Tibial nerve (tissue), 4 donors: ENCODE data around the gene SLC8A2. TPM values are rescaled to one million over a fixed set of nuclear protein-coding genes. Genes with fewer than 3 reads are reported as not detected.

ENCODE experiments used
- DNase-seq, 2 donors: peaks; one replicate each; pipeline ENCODE4 v3.0.0-alpha.2; 2019; ENCODE audit warnings: low spot score in 2 of 2
- H3K27ac ChIP-seq, 4 donors: fragments of 200-600 bp; sonication (generic) in 3 of 4; one replicate each; pipeline ENCODE4 v1.5.1; 2017 to 2019; ENCODE audit warnings: mild to moderate bottlenecking in 1 of 4
- H3K27me3 ChIP-seq, 2 donors: fragments of 200-600 bp; sonication (generic) in 1 of 2; one replicate each; pipeline versions ENCODE4 v1.5.1 to v1.6.0; 2017 to 2019
- H3K36me3 ChIP-seq, 3 donors: fragments of 200-600 bp; sonication (generic); one replicate each; pipeline ENCODE4 v1.5.1; 2018 to 2019
- H3K4me1 ChIP-seq, 4 donors: fragments of 200-600 bp; sonication (generic) in 3 of 4; one replicate each; pipeline ENCODE4 v1.5.1; 2017 to 2019
- H3K4me3 ChIP-seq, 4 donors: fragments of 200-600 bp; sonication (generic) in 3 of 4; one replicate each; pipeline ENCODE4 v1.5.1; 2017 to 2019; ENCODE audit warnings: mild to moderate bottlenecking in 1 of 4, moderate library complexity in 1 of 4
- H3K9me3 ChIP-seq, 4 donors: fragments of 200-600 bp; sonication (generic) in 3 of 4; one replicate each; pipeline ENCODE4 v1.5.1; 2017 to 2019
- EP300 ChIP-seq, 2 donors: sonication (generic); formaldehyde crosslinking; IDR thresholded peaks; one replicate each; pipeline ENCODE4 v1.6.1; 2017; ENCODE audit warnings: antibody characterized with exemption in 2 of 2, mild to moderate bottlenecking in 1 of 2
- POLR2A ChIP-seq, 2 donors: fragments of 450-650 bp; IDR thresholded peaks; one replicate each; pipeline ENCODE4 v1.6.1; 2017; ENCODE audit warnings: antibody characterized with exemption in 2 of 2, mild to moderate bottlenecking in 2 of 2, moderate library complexity in 2 of 2
- WGBS, 2 donors: methylation state at CpG; one replicate each; pipeline ENCODE4 v1.1.5; 2018; 5-methylcytosine and 5-hydroxymethylcytosine counted together
- total RNA-seq, 4 donors: library from RNA; depleted of rRNA; stranded (reverse); fragments of >200 nt; gene quantifications; one replicate each; pipeline ENCODE4 v1.1.0, GENCODE V29; 2016
- TF ChIP-seq, protein P1 (sequence below), 5 experiments: fragments of 200-600 bp in 3 of 5; fragments of 450-650 bp in 2 of 5; sonication (generic) in 3 of 5; IDR thresholded peaks; one replicate each; pipeline ENCODE4 v1.5.1; 2016 to 2019; ENCODE audit warnings: antibody characterized with exemption in 5 of 5, mild to moderate bottlenecking in 3 of 5, moderate library complexity in 2 of 5

The SLC8A2 gene
- total RNA-seq, 4 donors from 2014 or later, result not detected

DNA sequence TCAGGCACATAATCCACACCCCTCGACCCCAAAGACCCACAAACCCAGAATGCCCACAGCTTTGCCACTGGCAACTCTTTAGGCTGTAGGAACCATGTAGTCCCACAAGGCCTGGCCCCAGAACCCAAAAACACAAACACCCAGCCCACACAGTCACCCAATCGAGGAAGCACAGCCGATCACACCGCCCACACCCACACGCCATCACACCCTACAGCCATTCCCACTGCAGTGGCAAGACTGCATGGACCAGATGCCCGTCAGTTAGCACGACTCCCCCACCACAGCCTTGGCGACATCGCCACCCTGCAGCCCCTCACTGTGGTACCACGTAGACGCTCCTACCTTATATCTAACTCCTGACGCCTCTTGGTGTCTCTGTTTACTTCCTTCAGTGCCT, 28.4 kb downstream of the SLC8A2 start:
- H3K9me3 ChIP-seq, result no peaks in the 10 kb centered on the region
- no peaks in the 10 kb centered on the region for H3K36me3 ChIP-seq
- no peak for DNase-seq
- H3K27me3 ChIP-seq, result peaks cover 8 to 96% of the 10 kb centered on the region in 2 donors
- TF ChIP-seq, protein P1, sequence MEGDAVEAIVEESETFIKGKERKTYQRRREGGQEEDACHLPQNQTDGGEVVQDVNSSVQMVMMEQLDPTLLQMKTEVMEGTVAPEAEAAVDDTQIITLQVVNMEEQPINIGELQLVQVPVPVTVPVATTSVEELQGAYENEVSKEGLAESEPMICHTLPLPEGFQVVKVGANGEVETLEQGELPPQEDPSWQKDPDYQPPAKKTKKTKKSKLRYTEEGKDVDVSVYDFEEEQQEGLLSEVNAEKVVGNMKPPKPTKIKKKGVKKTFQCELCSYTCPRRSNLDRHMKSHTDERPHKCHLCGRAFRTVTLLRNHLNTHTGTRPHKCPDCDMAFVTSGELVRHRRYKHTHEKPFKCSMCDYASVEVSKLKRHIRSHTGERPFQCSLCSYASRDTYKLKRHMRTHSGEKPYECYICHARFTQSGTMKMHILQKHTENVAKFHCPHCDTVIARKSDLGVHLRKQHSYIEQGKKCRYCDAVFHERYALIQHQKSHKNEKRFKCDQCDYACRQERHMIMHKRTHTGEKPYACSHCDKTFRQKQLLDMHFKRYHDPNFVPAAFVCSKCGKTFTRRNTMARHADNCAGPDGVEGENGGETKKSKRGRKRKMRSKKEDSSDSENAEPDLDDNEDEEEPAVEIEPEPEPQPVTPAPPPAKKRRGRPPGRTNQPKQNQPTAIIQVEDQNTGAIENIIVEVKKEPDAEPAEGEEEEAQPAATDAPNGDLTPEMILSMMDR (IDR thresholded peaks at IDR 0.05), result no peak
- TF ChIP-seq POLR2A (IDR thresholded peaks at IDR 0.05) (no peak), EP300 (IDR thresholded peaks at IDR 0.05) (no peak)
- H3K4me1 ChIP-seq, result peaks cover 0 to 23% (median 0%) of the 10 kb centered on the region in 4 donors
- 61 to 67% methylated on average over 11 to 12 of the region's 12 CpGs for WGBS, 2 donors
- H3K4me3 ChIP-seq, result no peak overlapping the region
- H3K27ac ChIP-seq, result no peak overlapping the region

DNA sequence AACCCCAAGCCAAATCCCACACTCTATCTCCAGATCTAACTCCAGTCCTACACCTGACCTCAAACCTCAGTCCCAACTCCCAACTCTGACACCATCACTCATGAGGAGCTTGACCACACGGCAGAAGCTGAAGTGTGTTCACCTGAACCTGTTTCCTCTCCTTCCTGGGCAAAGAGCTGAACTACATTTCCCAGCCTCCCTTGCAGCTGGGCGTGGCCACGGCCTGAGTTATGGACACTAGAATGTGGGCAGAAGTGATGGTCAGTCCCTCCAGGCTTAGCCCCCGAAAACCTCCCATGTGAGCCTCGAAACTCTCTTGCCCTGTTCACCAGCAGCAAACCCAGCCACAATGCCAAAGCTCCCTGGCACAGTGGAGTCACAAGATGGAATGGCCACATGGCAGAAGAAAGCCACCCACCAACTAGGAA, 32.9 kb downstream of the SLC8A2 start:
- TF ChIP-seq POLR2A (IDR thresholded peaks at IDR 0.05), result no peak
- H3K4me3 ChIP-seq, result no peak overlapping the region
- H3K9me3 ChIP-seq, result no peaks in the 10 kb centered on the region
- H3K27me3 ChIP-seq, result peaks cover 0 to 94% of the 10 kb centered on the region in 2 donors
- 26 to 29% methylated on average over 5 of the region's 5 CpGs for WGBS, 2 donors
- no peak for DNase-seq
- no peak overlapping the region for H3K27ac ChIP-seq
- H3K36me3 ChIP-seq, result no peaks in the 10 kb centered on the region
- no peaks in the 10 kb centered on the region for H3K4me1 ChIP-seq

DNA sequence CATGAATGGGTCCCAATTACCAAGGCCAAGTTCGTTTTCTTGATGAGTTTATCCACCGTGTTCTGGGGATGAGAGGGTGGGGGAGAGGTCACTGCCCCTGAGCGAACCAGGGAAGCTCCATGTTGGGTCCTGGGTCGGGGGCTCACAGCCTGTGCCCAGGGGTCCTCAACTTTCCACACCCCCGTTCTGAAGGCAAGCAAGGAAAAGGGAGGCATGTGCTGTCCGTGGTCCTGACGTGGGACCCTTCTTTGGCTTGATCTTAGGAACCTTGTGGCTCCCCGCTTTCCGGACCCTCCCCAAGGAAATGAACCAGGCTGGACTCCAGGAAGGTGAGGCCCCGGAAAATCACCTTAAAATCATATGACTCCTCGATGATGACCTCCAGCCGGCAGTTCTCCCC, 34.2 kb downstream of the SLC8A2 start:
- WGBS, 2 donors, result 33 to 38% methylated on average over 12 of the region's 12 CpGs
- Histone ChIP-seq H3K36me3 (no peaks in the 10 kb centered on the region), H3K4me3 (no peak overlapping the region), H3K9me3 (no peaks in the 10 kb centered on the region), H3K27me3 (peaks cover 0 to 93% of the 10 kb centered on the region in 2 donors), H3K27ac (no peak overlapping the region), H3K4me1 (no peaks in the 10 kb centered on the region)
- no peak for TF ChIP-seq EP300 (IDR thresholded peaks at IDR 0.05)
- no peak for TF ChIP-seq POLR2A (IDR thresholded peaks at IDR 0.05)
- TF ChIP-seq, protein P1 (IDR thresholded peaks at IDR 0.05), result no peak
- no peak for DNase-seq

DNA sequence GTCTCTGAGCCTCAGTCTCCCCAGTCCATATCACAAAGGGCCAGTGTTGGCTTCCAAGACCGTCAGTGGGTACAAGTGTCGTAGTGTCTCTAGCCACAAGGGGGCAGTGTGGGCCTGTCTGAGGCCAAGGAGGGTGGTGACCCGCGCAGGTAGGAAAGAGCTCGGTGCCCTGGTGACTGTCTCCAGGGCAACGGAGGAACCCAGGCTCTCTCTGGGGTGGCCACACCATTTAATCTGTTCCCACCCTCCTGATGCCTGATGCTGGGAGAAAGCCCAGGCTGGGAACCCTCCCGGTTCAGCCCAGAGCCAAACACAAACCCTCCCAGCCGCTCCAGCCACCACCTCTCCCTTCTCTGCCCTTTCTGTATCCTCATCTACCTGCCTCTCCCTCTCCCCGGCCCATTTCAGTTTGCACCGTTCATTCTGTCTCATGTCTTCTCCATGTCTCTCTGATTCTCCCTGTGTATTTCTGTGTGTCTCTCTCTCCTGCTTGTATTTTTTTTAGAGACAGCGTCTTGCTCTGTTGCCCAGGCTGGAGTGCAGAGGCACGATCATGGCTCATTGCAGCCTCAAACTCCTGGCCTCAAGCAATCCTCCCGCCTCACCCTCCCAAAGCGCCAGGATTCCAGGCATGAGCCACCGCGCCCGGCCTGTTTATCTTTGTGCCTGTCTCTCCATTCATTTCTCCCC, 34.8 kb downstream of the SLC8A2 start:
- no peak overlapping the region for H3K27ac ChIP-seq
- H3K4me3 ChIP-seq, result no peak overlapping the region
- WGBS, 2 donors, result 30 to 31% methylated on average over 17 of the region's 17 CpGs
- no peaks in the 10 kb centered on the region for H3K4me1 ChIP-seq
- no peaks in the 10 kb centered on the region for H3K36me3 ChIP-seq
- H3K27me3 ChIP-seq, result peaks cover 0 to 93% of the 10 kb centered on the region in 2 donors
- TF ChIP-seq, protein P1 (IDR thresholded peaks at IDR 0.05), result peak; percentile 67 to 94 (median 86)
- TF ChIP-seq EP300 (IDR thresholded peaks at IDR 0.05) (no peak), POLR2A (IDR thresholded peaks at IDR 0.05) (no peak)
- peak; percentile 68 to 82 for DNase-seq
- no peaks in the 10 kb centered on the region for H3K9me3 ChIP-seq

DNA sequence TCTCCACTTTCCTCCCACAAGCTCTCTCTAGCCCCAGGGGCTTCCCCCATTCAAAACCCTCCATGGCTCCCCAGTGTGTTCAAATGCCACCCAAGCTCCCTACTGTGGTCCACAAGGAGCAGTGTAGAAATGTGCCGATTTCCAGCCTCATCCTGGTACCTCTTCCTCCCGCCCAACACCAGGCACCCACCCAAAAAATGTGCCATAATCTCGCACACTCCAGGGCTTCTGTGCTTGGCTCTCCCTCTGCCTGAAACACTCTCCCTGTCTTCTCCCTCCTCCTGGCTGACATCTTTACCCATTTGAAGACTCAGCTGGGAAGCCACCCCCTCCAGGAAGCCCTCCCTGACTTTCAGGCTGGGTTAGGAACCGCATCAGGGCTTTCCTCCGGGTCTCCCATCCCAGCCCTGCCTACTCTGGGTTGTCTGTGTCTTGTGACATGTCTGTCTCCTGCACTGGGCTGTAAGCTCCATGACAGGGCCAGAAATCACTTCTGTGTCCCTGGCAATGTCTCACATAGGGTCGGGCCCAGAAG, 35.7 kb downstream of the SLC8A2 start:
- H3K4me3 ChIP-seq, result no peak overlapping the region
- 76 to 78% methylated on average over 6 of the region's 6 CpGs for WGBS, 2 donors
- H3K9me3 ChIP-seq, result no peaks in the 10 kb centered on the region
- H3K4me1 ChIP-seq, result no peaks in the 10 kb centered on the region
- no peak overlapping the region for H3K27ac ChIP-seq
- H3K27me3 ChIP-seq, result peaks cover 0 to 93% of the 10 kb centered on the region in 2 donors
- no peak for DNase-seq
- TF ChIP-seq EP300 (IDR thresholded peaks at IDR 0.05), result no peak
- no peak for TF ChIP-seq POLR2A (IDR thresholded peaks at IDR 0.05)
- TF ChIP-seq, protein P1 (IDR thresholded peaks at IDR 0.05), result no peak
- H3K36me3 ChIP-seq, result no peaks in the 10 kb centered on the region
